A549 (cell line): ENCODE measurements around the gene DMXL2.
"Not testable (repeated sequence)": the region's sequence is repeated elsewhere in the genome, so short reads cannot be mapped to it uniquely, and the experiment has no call there.

Experiments
- BCL3 ChIP-seq: fragments of >200 bp; sonication (Bioruptor Twin); formaldehyde crosslinking; IDR thresholded peaks from 3 replicates; pipeline ENCODE4 v1.6.1; 2016
- CBX8 ChIP-seq: fragments of 200-600 bp; sonication (generic); IDR thresholded peaks from 2 replicates; pipeline ENCODE4 v1.6.1; 2016
- CTCF ChIP-seq: fragments of >200 bp; sonication (Bioruptor Twin); formaldehyde crosslinking; IDR thresholded peaks from 3 replicates; pipeline ENCODE4 v1.5.1; 2016
- JUN ChIP-seq, 2 experiments: fragments of >200 bp; sonication (Bioruptor Twin); formaldehyde crosslinking; IDR thresholded peaks; 2 replicates in 1 of 2; 3 replicates in 1 of 2; pipeline ENCODE4 v1.6.1; 2016 to 2017
- NFE2L2 ChIP-seq: fragments of 150-350 bp; conservative IDR thresholded peaks from 2 replicates; pipeline ENCODE4 v1.6.1; 2014; ENCODE audit warnings: low read length
- POLR2A ChIP-seq: IDR thresholded peaks from 2 replicates; pipeline ENCODE4 v1.6.1; 2012; ENCODE audit warnings: mild to moderate bottlenecking, low read length
- TF ChIP-seq, protein P1 (sequence below): fragments of 150-350 bp; IDR thresholded peaks from 2 replicates; pipeline ENCODE4 v1.6.1; 2014; ENCODE audit warnings: low read depth, mild to moderate bottlenecking, low read length

DNA sequence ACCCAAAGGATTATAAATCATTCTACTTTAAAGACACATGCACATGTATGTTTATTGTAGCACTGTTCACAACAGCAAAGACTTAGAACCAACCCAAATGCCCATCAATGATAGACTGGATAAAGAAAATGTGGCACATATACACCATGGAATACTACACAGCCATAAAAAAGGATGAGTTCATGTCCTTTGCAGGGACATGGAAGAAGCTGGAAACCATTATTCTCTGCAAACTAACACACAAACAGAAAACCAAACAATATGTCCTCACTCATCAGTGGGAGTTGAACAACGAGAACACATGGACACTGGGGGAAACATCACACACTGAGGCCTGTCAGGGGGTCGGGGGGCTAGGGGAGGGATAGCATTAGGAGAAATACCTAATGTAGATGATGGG lies 49.2 kb downstream of the DMXL2 start:
- not testable (repeated sequence) for TF ChIP-seq NFE2L2; CTCF; POLR2A; CBX8; JUN (IDR thresholded peaks at IDR 0.05); BCL3
- TF ChIP-seq, protein P1, sequence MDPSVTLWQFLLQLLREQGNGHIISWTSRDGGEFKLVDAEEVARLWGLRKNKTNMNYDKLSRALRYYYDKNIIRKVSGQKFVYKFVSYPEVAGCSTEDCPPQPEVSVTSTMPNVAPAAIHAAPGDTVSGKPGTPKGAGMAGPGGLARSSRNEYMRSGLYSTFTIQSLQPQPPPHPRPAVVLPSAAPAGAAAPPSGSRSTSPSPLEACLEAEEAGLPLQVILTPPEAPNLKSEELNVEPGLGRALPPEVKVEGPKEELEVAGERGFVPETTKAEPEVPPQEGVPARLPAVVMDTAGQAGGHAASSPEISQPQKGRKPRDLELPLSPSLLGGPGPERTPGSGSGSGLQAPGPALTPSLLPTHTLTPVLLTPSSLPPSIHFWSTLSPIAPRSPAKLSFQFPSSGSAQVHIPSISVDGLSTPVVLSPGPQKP: not testable (repeated sequence)
